22Rv1 (cell line): Measurements from ENCODE around the gene RAB30.

ENCODE experiments used
- CTCF ChIP-seq: fragments of 450-650 bp; IDR thresholded peaks from 2 replicates; pipeline ENCODE4 v1.5.1; 2017; ENCODE audit warnings: mild to moderate bottlenecking
- ZFX ChIP-seq: fragments of 450-650 bp; IDR thresholded peaks from 2 replicates; pipeline ENCODE4 v1.6.1; 2017; ENCODE audit warnings: antibody characterized with exemption, borderline replicate concordance

DNA sequence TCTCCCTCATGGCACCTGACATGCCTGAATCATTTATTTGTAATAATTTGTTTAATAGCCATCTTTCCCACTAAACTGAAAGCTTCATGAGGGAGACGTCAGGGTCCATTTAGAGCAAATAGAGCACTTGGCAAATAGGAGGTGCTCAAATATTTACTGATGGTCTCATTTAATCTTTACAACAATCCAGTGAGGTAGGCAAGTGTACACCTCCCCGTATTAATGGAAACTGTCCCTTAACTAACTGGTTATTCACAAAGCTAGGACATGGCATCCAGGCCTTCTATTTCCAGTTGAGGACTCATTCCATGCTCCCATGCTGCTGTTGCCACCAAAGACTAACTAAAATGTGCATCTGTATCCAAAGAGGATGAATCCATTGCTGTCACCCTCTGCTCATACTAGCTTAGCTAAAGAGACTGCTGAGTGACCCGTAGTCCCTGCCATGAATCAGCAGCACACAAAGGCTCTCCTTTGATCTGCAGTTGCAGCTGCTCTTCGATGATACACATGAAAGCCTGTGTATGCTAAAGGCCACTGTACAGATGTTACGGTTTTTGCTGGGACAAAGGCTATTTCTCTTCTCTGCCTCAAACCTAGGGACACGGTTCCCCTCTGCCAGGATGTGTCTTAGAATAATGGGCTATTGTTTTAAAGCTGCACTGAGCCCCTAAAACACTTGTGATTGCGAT lies 82.6 kb downstream of the RAB30 start:
- no peak for TF ChIP-seq CTCF
- no peak for TF ChIP-seq ZFX
